Tibial nerve (tissue), 3 donors: ENCODE results near the gene NRG4.

Experiments
- POLR2A ChIP-seq, 2 donors: fragments of 450-650 bp; IDR thresholded peaks; one replicate each; pipeline ENCODE4 v1.6.1; 2017; ENCODE audit warnings: antibody characterized with exemption in 2 of 2, mild to moderate bottlenecking in 2 of 2, moderate library complexity in 2 of 2
- TF ChIP-seq, protein P1 (sequence below), 5 experiments: fragments of 200-600 bp in 3 of 5; fragments of 450-650 bp in 2 of 5; sonication (generic) in 3 of 5; IDR thresholded peaks; one replicate each; pipeline ENCODE4 v1.5.1; 2016 to 2019; ENCODE audit warnings: antibody characterized with exemption in 5 of 5, mild to moderate bottlenecking in 3 of 5, moderate library complexity in 2 of 5

DNA sequence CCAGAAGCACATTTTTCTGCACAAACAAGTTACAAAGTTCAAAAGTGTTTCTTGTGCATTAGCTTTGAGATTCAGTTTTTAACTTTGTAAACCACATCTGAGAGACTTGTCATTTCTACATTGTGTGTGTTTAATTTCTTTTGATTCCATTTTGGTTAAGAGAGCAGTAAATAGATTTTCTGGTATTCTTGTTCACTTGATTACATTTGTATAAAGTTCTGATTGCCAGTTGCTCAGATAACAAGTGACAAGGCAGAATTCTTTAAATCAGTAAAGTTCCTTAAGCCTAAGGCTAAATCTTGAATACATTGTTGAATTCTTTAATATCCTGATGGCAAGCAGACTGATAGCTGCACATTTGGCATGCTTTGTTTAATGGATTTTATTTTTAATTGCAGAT lies 111.6 kb downstream of the NRG4 start:
- TF ChIP-seq, protein P1, sequence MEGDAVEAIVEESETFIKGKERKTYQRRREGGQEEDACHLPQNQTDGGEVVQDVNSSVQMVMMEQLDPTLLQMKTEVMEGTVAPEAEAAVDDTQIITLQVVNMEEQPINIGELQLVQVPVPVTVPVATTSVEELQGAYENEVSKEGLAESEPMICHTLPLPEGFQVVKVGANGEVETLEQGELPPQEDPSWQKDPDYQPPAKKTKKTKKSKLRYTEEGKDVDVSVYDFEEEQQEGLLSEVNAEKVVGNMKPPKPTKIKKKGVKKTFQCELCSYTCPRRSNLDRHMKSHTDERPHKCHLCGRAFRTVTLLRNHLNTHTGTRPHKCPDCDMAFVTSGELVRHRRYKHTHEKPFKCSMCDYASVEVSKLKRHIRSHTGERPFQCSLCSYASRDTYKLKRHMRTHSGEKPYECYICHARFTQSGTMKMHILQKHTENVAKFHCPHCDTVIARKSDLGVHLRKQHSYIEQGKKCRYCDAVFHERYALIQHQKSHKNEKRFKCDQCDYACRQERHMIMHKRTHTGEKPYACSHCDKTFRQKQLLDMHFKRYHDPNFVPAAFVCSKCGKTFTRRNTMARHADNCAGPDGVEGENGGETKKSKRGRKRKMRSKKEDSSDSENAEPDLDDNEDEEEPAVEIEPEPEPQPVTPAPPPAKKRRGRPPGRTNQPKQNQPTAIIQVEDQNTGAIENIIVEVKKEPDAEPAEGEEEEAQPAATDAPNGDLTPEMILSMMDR (IDR thresholded peaks at IDR 0.05) = no peak
- no peak for TF ChIP-seq POLR2A (IDR thresholded peaks at IDR 0.05)
